ENCODE measurements around the gene ING4.

Gene ING4

GRCh38 chr12:6632026-6632983, 30.6 kb downstream of the ING4 start:
- FAIRE-seq, result no peak

GRCh38 chr12:6631549-6631961, 31.4 kb downstream of the ING4 start:
- FAIRE-seq, result no peak

DNA sequence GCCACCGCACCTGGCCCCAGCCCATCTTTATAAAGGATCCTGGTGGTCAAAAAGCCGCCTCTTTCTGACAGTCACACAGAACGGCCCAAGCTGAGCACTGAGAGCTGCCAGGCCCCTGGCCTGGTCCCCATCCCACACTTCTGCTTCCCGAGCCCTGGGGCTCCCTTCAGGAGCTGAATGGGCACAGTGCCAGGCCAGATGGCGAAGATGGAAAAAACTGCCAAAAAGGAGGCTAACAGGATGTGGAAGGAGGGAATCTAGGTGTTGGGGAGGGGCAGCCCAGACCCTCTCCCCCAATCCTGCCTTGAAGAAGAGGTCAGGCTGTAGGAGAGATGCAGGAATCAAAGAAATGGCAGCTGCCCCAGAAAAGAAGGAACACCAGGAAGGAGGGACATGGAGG, 32.2 kb downstream of the ING4 start:
- no peak for FAIRE-seq

- no peak for FAIRE-seq
Measured at GRCh38 chr12:6627616-6628015, 35.3 kb downstream of the ING4 start.

DNA sequence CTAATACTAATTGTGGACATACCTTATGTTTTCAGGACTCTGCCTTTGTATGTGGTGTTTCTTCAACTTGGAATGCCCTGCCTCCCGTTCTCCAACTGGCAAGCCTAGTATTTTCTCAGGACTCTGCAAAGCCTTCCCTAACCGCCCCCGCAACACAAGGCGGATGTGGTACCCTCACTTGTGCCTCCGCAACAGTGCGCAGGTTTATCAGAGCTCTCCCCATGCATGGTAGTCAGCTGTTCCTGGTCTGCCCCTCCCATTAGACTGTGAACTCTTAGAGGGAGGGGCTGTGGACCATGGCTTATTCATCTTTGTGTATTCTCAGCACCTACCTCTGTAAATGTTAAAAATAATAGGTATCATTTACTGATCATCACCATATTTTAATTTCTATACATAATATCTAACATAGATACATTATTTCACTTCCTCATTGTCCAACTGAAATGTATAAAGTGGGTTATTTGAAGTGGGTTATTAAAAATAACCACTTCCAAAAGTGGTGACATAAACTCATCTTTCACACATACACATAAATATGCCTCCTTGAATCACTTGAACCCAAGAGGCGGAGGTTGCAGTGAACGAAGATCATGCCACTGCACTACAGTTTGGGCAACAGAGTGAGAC, 36.1 kb downstream of the ING4 start:
- FAIRE-seq, result no peak

- FAIRE-seq, result no peak
Measured at GRCh38 chr12:6620885-6621274, 42.0 kb downstream of the ING4 start.

DNA sequence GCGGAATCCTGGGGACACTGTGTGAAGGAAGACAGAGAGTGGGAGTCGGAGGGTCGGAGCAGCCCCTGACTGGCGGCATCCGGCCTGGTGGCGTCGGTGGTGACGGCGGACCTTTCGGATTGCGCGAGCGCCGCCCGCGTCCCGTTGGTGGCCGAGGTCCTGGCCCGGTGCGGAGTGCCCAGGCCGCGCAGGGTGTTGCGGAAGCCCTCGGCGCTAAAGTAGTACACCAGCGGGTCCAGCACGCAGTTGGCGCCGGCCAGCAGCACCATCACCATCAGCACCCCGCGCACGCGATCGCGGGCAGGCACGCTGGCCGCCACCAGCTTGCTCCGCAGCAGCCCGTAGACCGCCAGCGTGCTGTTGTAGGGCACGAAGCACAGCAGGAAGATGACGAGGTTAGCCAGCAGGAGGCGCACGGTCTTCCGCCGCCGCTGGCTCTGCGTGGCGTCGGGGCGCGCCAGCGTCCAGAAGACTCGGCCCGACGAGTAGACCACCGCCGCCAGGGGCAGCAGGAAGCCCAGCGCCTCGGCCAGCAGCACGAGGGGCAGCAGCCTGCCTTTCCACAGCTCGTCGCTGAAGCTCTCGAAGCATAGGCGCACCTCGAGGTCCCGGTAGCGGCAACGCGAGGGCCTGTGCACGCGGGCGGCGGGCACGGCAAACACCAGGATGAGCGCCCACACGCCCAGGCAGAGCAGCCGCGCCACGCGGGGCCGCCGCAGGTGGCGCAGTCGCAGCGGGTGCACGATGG, 42.6 kb downstream of the ING4 start:
- FAIRE-seq, result no peak

DNA sequence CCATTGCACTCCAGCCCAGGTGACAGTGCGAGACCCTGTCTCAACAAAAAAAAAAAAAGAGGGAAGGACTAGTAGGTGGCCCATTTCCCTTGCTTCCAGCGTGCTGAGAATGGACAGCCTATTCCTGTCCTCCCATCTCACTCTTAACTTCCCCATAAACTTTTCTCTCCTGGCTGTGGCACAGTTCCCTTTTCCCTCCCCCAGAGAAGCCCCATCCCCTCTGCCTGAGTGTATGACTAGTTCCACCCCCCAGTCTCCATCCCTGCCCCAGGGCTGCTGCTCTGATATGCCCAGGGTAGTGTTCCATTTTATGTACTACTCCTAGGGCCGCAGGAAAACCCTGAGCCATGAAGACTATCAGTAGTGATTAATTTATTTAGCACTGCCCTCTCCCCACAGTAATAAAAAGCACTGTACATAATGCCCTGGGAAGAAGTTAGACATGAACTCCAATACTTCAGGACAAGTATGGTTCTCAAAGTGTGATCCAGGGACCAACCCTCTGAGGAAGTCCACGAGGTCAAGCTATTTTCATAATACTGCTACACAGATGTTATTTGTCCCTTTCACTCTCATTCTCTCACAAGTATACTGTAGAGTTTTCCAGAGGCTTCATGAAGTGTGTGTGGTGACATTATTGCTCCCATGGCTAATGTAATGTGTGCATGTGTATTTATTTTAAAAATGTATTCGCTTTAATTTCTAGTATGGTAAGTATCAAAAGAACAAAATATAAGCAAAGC, 44.3 kb downstream of the ING4 start:
- no peak for FAIRE-seq

DNA sequence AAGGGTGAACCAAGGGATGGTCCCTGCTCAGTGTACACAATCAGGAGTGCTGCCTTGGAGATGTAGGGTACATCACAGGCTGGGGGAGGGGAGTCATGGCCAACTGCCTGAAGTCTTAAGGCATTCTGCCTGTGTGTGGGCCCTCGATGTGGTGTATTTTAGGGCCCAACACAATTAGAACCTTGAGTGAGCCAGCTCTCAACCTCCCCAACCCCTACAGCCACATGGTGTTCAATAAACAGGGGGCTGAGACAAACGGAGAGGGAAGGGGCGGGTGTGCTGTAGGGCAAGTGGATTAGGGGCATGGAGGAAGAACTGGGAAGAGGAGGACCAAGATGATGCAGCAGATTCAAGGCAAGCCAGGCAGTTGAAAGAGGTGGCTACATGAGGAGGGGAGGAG, 47.1 kb downstream of the ING4 start:
- FAIRE-seq, result no peak

DNA sequence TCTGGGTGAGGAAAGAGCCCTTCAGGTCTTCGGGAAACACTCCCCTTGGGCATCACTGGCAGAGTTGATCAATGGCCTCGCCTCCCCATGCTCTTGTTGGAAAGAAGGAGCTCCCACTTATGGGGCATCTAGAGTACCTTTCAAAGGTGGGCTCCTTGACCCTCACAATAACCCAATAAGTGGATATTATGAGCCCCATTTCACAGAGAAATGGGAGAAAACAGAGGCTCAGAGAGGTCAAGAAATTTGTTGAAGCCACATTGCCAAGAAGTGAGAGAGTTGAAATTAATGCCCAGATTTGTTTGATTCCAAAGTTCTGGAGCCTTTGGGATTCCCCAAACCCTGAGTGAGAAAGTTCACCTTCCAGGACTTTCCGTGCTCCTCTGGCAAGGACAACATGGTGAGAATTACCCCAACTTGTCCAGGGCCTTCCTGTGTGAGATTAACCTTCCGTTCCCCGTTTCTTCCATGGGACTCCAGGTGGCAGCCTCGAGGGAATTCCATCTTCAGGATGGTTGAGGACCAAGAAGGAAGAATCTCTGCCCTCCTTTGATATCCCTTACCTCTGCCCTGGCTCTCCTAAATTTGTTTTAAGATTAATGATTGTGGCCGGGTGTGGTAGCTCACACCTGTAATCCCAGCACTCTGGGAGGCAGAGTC, 48.3 kb downstream of the ING4 start:
- FAIRE-seq, result no peak

DNA sequence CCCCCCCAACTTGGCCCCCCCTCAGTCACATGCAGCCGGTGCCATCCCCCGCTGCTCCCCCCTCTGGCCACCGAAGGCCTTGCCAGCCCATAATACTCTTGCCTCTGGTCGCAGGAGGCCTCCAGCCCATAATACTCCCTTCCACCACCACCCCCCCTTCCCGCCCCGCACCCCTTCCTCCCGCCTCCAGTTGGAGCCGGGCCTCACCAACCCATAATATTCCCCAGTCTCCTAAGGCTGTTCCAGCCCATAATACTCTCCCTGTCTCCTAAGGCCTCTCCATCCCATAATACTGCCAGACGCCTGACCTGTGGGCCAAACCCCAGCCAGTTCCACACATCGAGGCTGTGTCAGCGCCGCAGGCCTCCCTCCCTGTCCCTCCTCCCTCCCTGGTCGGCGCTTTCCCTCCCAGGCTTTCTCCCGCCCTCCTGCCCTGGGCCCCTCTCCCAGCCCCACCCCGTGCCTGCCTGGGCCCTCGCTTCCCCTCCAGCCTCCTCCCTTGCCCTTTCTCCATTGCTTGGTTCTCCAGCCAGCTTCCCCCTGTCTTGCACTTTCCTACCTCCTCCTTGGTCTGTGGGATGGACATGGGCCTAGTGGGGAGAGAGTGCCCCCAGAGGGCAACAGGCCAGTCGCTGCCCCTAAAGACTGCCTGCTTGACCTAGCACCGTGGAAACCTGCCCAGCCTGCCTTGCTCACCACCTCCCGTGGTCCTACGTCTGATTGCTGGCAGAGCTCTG, 49.0 kb downstream of the ING4 start:
- no peak for FAIRE-seq

DNA sequence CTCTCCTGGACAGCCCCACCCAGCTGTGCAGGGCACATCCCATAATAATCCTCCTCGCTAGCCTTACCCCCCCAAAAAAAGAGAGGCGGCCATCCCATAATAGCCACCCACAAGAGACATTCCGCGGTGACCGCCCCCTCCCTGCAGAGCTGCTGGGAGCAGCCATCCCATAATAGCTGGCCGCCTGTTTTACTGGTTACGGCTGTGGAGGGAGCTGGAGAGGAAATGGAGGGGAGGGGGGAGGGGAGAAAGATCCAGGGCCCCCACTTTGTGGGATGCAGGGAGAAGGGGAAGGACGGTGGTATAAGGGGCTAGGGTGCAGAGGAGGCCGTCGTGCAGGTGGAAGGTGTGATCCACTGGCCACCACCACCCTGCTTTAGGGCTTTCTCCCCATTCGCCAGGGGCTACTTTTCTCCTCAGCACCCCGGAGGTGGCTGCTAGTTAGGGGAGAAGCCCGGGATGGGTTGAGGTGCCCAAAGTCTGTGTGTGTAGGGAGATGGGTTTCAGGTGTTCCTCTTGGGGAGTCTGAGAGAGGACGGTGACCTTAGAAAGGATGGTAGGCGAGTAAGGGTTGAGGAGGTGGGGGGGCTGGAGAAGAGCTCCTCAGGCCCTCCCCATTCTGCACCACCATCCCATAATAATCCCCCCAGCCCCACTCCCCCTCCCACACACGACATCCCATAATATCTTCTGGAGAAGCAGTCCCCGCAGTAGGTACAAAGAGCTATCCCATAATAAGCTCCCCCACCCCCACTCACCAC, 49.7 kb downstream of the ING4 start:
- FAIRE-seq, result no peak

- FAIRE-seq, result no peak
Measured at GRCh38 chr12:6612652-6613014, 50.3 kb downstream of the ING4 start.

DNA sequence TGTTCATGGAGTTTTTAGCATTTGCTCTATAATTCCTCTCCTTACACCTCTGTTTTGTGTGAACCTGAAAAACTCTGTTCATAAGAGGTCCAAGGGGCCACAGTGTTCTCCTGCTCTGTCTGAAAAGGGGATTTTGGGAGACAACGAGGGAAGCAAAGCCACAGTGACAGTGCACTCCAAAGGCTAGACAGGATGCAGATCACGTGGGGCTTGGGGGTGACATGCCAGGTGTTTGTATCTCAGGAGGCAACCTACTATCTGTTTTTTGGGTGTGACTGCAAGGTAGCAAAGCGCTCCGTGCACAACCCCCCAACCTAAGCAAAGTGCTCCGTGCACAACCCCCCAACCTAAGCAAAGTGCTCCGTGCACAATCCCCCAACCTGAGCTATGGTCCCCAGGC, 50.7 kb downstream of the ING4 start:
- no peak for FAIRE-seq

DNA sequence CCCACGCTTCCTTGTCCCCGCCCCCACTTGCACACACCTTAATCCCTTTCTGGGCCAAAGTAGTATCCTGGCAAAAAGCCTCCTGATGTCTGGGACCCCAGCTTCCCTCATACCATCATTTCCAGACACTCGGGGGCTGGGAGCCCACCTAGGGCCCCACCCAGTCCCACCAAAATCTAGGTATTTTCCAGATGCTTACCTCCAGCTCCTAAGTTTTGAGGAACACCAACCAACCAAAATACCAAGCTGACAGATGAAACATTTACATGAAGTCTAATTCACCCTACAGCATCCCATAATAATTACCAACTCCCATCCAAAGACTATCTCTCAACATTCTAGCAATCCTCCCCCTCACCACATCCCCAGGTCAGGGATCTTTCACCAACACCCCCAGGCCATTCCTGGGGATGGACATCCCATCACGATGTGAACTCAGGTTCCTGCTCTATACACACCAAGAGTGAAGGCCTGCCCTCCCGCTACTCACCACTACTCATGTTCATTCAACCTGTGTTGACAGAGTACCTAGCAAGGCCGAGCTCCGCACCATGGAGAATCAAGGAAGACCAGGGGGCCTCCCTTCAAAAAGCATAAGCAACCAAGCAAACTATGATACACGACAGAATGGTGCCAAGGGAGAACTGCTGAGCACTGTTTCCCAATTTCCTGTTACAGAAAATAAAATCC, 54.2 kb downstream of the ING4 start:
- FAIRE-seq, result no peak

- no peak for FAIRE-seq
Measured at GRCh38 chr12:6607751-6608591, 54.9 kb downstream of the ING4 start.

DNA sequence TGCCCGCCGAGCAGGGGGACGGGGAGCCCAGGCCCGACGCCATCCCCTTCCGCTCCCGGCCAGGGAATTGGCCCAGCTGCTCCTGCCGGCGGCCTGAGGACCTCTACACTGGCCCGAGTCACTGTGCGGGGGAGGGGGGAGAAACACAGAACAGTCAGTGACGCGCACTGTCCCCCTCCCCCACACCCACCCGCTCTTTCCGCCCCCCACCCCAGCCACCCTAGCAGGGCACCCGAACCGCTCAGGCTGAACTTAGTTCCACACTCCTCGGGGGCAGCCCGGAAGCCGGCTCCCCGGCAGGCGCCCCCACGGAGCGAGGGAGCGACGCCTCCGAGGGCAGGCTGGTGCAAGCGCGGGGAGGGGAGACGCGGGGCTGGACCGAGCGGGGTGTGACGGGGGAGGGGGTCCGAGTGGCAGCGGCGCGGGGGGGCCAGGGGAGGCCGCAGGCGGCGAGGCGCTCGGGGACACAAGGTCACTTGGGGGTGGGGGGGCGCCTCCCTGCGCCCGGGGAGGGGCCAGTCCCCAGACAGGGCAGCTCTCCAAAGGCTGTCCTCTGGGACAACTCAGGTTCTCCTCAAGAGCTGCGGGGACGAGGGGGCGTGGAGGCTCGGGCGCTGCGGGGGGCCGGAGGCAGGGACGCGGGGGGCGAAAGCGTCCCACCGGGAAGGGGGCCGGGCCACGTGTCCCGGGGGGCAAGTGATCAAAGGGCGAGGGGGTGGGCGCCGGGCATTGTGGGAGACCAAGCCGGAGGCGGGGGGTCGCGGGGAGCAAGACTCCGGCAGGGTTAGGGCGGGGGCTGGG, 56.4 kb downstream of the ING4 start:
- no peak for FAIRE-seq
